Femur (tissue), 1 donor: Measurements from ENCODE around the gene MFSD2A.
"Not testable (repeated sequence)": the region's sequence is repeated elsewhere in the genome, so short reads cannot be mapped to it uniquely, and the experiment has no call there.

Experiments
- DNase-seq: peaks from one replicate; pipeline ENCODE4 v3.0.0-alpha.2; 2017

The MFSD2A gene

GRCh38 chr1:40007481-40008034 is 52.6 kb downstream of the MFSD2A start:
- DNase-seq, result not testable (repeated sequence)

GRCh38 chr1:40011198-40011597 is 56.3 kb downstream of the MFSD2A start:
- DNase-seq, result no peak

- no peak for DNase-seq
These were observed 59.3 kb downstream of the MFSD2A start for GRCh38 chr1:40014253-40014706.

GRCh38 chr1:40014812-40015594 is 60.1 kb downstream of the MFSD2A start:
- no peak for DNase-seq

- no peak for DNase-seq
These were observed 63.1 kb downstream of the MFSD2A start for GRCh38 chr1:40017951-40018575.
